ENCODE results near the gene SLC44A3.

- TF ChIP-seq CTCF (IDR thresholded peaks at IDR 0.05) (no peak), ZFX (IDR thresholded peaks at IDR 0.05; ENCODE audit: borderline replicate concordance) (no peak)
Observed at GRCh38 chr1:94832446-94832845, 12.3 kb downstream of the SLC44A3 start.
